Bronchial epithelial cell (primary cell): ENCODE measurements around the gene OSBPL5. TPM values are rescaled to one million over a fixed set of nuclear protein-coding genes. Genes with fewer than 3 reads are reported as not detected.

Source experiments
- DNase-seq: peaks from one replicate; pipeline ENCODE4 v3.0.0-alpha.2; 2010; ENCODE audit warnings: low read depth
- FAIRE-seq: peaks from 2 replicates; lab custom pipeline; 2011; peaks lifted over from hg19 to GRCh38; lab: Jason Lieb, UNC
- H3K27me3 ChIP-seq: 2 replicates; pipeline ENCODE4 v1.5.1; 2011; ENCODE audit warnings: low read length; ENCODE audit not compliant: control insufficient read depth, insufficient read depth
- H3K36me3 ChIP-seq: 2 replicates; pipeline ENCODE4 v1.5.1; 2011; ENCODE audit warnings: low read length; ENCODE audit not compliant: control insufficient read depth, insufficient read depth
- H3K4me3 ChIP-seq: 2 replicates; pipeline ENCODE4 v1.5.1; 2011; ENCODE audit warnings: mild to moderate bottlenecking, low read depth, low read length, control low read depth
- CTCF ChIP-seq: IDR thresholded peaks from 2 replicates; pipeline ENCODE4 v1.5.1; 2011; ENCODE audit warnings: mild to moderate bottlenecking, moderate library complexity, low read length, control low read depth, inconsistent platforms; ENCODE audit not compliant: insufficient read depth, severe bottlenecking
- total RNA-seq: library from RNA; depleted of rRNA; stranded (reverse); fragments of >200 nt; gene quantifications from 2 replicates; pipeline ENCODE4 v1.2.1, GENCODE V29; 2014

OSBPL5 gene
- total RNA-seq, 1 donor from 2014 or later: 21.1 TPM

- DNase-seq: no peak
- Histone ChIP-seq H3K36me3 (no peaks in the 10 kb centered on the region), H3K4me3 (no peak overlapping the region), H3K27me3 (no peaks in the 10 kb centered on the region)
- TF ChIP-seq CTCF: no peak
- peak; percentile 55 for FAIRE-seq
Measured at GRCh38 chr11:3143136-3143880, 21.8 kb downstream of the OSBPL5 start.

- no peak for FAIRE-seq
- no peak for TF ChIP-seq CTCF
- DNase-seq: no peak
- H3K27me3 ChIP-seq: no peaks in the 10 kb centered on the region
- H3K36me3 ChIP-seq: no peaks in the 10 kb centered on the region
- H3K4me3 ChIP-seq: no peak overlapping the region
Measured at GRCh38 chr11:3140291-3140603, 24.9 kb downstream of the OSBPL5 start.

GRCh38 chr11:3139481-3140290 lies 25.4 kb downstream of the OSBPL5 start:
- DNase-seq: no peak
- H3K36me3 ChIP-seq: no peaks in the 10 kb centered on the region
- H3K27me3 ChIP-seq: no peaks in the 10 kb centered on the region
- no peak for TF ChIP-seq CTCF
- FAIRE-seq: no peak
- no peak overlapping the region for H3K4me3 ChIP-seq

- Histone ChIP-seq H3K4me3 (no peak overlapping the region), H3K36me3 (no peaks in the 10 kb centered on the region), H3K27me3 (no peaks in the 10 kb centered on the region)
- FAIRE-seq: no peak
- no peak for TF ChIP-seq CTCF
- DNase-seq: no peak
Measured at GRCh38 chr11:3139086-3139440, 26.0 kb downstream of the OSBPL5 start.

GRCh38 chr11:3138178-3139085 lies 26.7 kb downstream of the OSBPL5 start:
- FAIRE-seq: no peak
- H3K36me3 ChIP-seq: no peaks in the 10 kb centered on the region
- H3K27me3 ChIP-seq: no peaks in the 10 kb centered on the region
- no peak for TF ChIP-seq CTCF
- DNase-seq: no peak
- no peak overlapping the region for H3K4me3 ChIP-seq
